Panc1 (cell line): ENCODE data around the gene STXBP5L. TPM values are rescaled to one million over a fixed set of nuclear protein-coding genes. Genes with fewer than 3 reads are reported as not detected.
"Not testable (repeated sequence)": the region's sequence is repeated elsewhere in the genome, so short reads cannot be mapped to it uniquely, and the experiment has no call there.

ENCODE experiments used
- ATAC-seq: fragments of 200-7000 bp; cut with Tn5 transposase; 2 replicates; pipeline ENCODE4 v1.9.1; 2020; ENCODE audit warnings: mild to moderate bottlenecking, moderate library complexity
- BruUV-seq: library from RNA; stranded (reverse); fragments of 400-500 nt; replicated peaks from 2 replicates; lab custom pipeline; 2021; lab: Mats Ljungman, UMichigan
- CTCF ChIA-PET: fragments of 300-600 bp; sonication (Branson Sonifier 250); formaldehyde crosslinking; loops from one replicate; lab custom pipeline; 2022; ENCODE audit warnings: antibody characterized with exemption; lab: Charles Lee
- POLR2A ChIA-PET: fragments of 300-600 bp; sonication (Branson Sonifier 250); formaldehyde crosslinking; loops from one replicate; lab custom pipeline; 2022; ENCODE audit warnings: antibody characterized with exemption; lab: Charles Lee
- DNase-seq: peaks from one replicate; pipeline ENCODE4 v3.0.0-alpha.2; 2010; ENCODE audit warnings: low read depth, low spot score
- H3K27ac ChIP-seq: 2 replicates; pipeline ENCODE4 v1.5.1; 2011; ENCODE audit warnings: mild to moderate bottlenecking, low read length, inconsistent platforms
- H3K27me3 ChIP-seq: fragments of 200-500 bp; sonication (Bioruptor generic); 2 replicates; pipeline ENCODE4 v1.6.0; 2014; ENCODE audit warnings: low read length, inconsistent platforms; ENCODE audit not compliant: control insufficient read depth, insufficient read depth
- H3K36me3 ChIP-seq: fragments of 200-500 bp; sonication (Bioruptor generic); 2 replicates; pipeline ENCODE4 v1.5.1; 2014; ENCODE audit warnings: inconsistent platforms, mild to moderate bottlenecking, low read length, moderate library complexity; ENCODE audit not compliant: control insufficient read depth, insufficient read depth
- H3K4me1 ChIP-seq: 2 replicates; pipeline ENCODE4 v1.5.1; 2011; ENCODE audit warnings: inconsistent platforms, mild to moderate bottlenecking, low read length, moderate library complexity; ENCODE audit not compliant: control insufficient read depth, insufficient read depth
- H3K4me3 ChIP-seq, 2 experiments: 2 replicates each; pipeline ENCODE4 v1.5.1; 2011 to 2012; ENCODE audit warnings: low read depth in 2 of 2, low read length in 2 of 2, mild to moderate bottlenecking in 2 of 2, inconsistent platforms in 1 of 2, moderate library complexity in 1 of 2
- H3K9me3 ChIP-seq: fragments of 200-500 bp; sonication (Bioruptor generic); 2 replicates; pipeline ENCODE4 v1.5.1; 2014; ENCODE audit warnings: low read depth, mild to moderate bottlenecking, inconsistent platforms, low read length, moderate library complexity; ENCODE audit not compliant: control insufficient read depth, insufficient read depth
- CTCF ChIP-seq: fragments of 450-650 bp; IDR thresholded peaks from 2 replicates; pipeline ENCODE4 v1.5.1; 2017; ENCODE audit warnings: mild to moderate bottlenecking
- POLR2AphosphoS5 ChIP-seq: IDR thresholded peaks from 2 replicates; pipeline ENCODE4 v1.6.1; 2012; ENCODE audit warnings: mild to moderate bottlenecking, low read depth, low read length, moderate library complexity
- REST ChIP-seq, 2 experiments: IDR thresholded peaks; 2 replicates each; pipeline ENCODE4 v1.6.1; 2011 to 2012; ENCODE audit warnings: low read depth in 2 of 2, control low read depth in 1 of 2, low read length in 1 of 2, mild to moderate bottlenecking in 1 of 2, moderate library complexity in 1 of 2; ENCODE audit not compliant: insufficient read depth in 1 of 2
- SIN3A ChIP-seq: IDR thresholded peaks from 2 replicates; pipeline ENCODE4 v1.6.1; 2012; ENCODE audit warnings: low read depth, mild to moderate bottlenecking, low read length, moderate library complexity, borderline replicate concordance; ENCODE audit not compliant: insufficient read depth
- TCF7L2 ChIP-seq: IDR thresholded peaks from 2 replicates; pipeline ENCODE4 v1.6.1; 2011; ENCODE audit warnings: mild to moderate bottlenecking, low read depth, low read length, inconsistent platforms
- in situ Hi-C: cut with HindIII; loops from 2 replicates; pipeline ENCODE4 v1.10.0; 2016; ENCODE audit warnings: low sequenced_read_pairs, low pct_unique_long_range_greater_than_20kb
- intact Hi-C: fragments of 100-400 bp; cut with micrococcal nuclease; formaldehyde crosslinking; loops from one replicate; pipeline ENCODE4 v1.10.0; 2022; ENCODE audit not compliant: unreplicated experiment
- total RNA-seq: library from RNA; stranded (reverse); gene quantifications from one replicate; pipeline ENCODE4 v1.2.1, GENCODE V29; 2021; ENCODE audit not compliant: unreplicated experiment

Gene STXBP5L
- total RNA-seq, 1 experiment from 2014 or later: 0.05 TPM

- TF ChIP-seq POLR2AphosphoS5 (no peak), TCF7L2 (no peak)
- Histone ChIP-seq H3K36me3 (no peaks in the 10 kb centered on the region), H3K27ac (no peak overlapping the region), H3K4me3 (no peak overlapping the region), H3K9me3 (no peaks in the 10 kb centered on the region), H3K4me1 (no peaks in the 10 kb centered on the region), H3K27me3 (no peaks in the 10 kb centered on the region)
- CTCF ChIA-PET: no interaction called here
- POLR2A ChIA-PET: no interaction called here
- intact Hi-C loops (no loop called here), in situ Hi-C loops (no loop called here)
- ATAC-seq: no peak
- DNase-seq: no peak
- no TSS peak for BruUV-seq
These were observed 321.0 kb downstream of the STXBP5L start for GRCh38 chr3:121228971-121229370.

GRCh38 chr3:121230194-121230593 lies 322.2 kb downstream of the STXBP5L start:
- CTCF ChIA-PET, ATAC-seq, in situ Hi-C loops, BruUV-seq, H3K36me3 ChIP-seq, H3K9me3 ChIP-seq, intact Hi-C loops, H3K27ac ChIP-seq, DNase-seq, H3K4me1 ChIP-seq, H3K27me3 ChIP-seq, H3K4me3 ChIP-seq, POLR2A ChIA-PET: not testable (repeated sequence)

DNA sequence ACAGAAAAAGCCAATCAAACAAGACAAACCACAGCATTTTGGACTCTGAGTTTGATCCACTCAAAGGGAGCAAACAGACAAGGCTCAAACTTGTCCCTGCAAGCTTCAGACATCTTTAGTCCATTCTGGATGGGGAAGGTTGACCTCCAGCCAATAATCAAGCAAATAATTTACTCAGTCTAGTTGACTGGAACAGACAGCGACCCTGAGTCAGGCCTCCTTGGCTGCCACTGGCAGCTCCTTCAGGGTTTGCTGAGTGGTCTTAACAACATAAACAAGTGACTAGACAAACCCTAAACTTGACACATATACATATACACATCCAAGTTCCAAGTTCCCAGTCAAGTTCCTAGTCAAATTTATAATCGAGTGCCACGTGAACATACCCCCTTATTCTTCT lies 323.9 kb downstream of the STXBP5L start:
- no peak for TF ChIP-seq TCF7L2
- TF ChIP-seq SIN3A: no peak
- TF ChIP-seq CTCF: no peak
- TF ChIP-seq POLR2AphosphoS5: no peak
- CTCF ChIA-PET: interaction anchor here (0.6 kb wide), 1 partner anchor 297 kb away, joined by 3 read pairs; no protein-coding TSS in a partner anchor
- no peaks in the 10 kb centered on the region for H3K27me3 ChIP-seq
- H3K36me3 ChIP-seq: no peaks in the 10 kb centered on the region
- DNase-seq (no peak), ATAC-seq (no peak)
- no peaks in the 10 kb centered on the region for H3K4me1 ChIP-seq
- no peak overlapping the region for H3K27ac ChIP-seq
- POLR2A ChIA-PET: no interaction called here
- H3K9me3 ChIP-seq: no peaks in the 10 kb centered on the region
- intact Hi-C loops (no loop called here), in situ Hi-C loops (no loop called here)
- H3K4me3 ChIP-seq: no peak overlapping the region
- BruUV-seq: no TSS peak

DNA sequence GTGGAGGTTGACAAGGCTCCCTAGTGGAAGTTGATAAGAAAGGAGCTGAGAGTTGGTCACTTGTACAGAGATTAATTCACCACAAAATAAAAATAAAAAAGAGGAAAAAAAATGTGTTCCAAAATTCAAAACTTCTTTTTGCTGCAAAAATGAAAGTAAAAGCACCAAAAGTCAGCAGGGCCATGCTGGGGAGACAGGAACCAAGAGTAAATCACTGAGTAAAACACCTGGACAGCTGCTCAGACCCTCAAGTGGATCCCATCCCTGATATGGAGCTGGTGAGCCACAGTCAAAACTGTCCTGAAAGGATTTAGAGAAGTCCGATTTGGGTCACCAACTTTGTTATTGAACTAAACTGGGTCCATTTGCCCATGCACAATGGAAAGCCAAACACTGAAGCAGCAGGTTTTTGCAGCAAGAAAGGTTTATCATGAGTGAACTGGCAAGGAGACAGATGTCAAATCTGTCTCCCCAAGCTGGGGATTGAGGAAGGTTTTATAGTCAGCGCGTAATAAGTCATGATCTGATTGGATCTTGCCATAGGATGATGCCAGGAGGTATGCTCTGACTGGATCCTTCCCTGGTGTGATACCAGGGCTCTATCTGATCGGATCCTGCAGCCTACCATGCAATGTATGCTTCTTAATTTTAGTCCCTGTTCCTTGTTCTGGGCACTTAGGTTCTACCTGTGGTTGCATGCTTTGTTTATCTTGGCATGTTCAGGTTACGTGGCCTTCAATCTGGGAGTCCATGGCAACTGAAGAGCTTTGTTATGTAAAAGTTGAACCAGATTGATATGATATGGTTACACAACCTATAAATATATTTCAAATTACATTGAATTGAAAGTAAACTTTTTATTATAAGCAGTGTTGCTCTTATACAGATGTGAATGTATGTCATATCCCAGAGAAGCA lies 324.6 kb downstream of the STXBP5L start:
- Histone ChIP-seq H3K27ac (no peak overlapping the region), H3K36me3 (no peaks in the 10 kb centered on the region), H3K9me3 (no peaks in the 10 kb centered on the region), H3K4me3 (no peak overlapping the region), H3K4me1 (no peaks in the 10 kb centered on the region), H3K27me3 (no peaks in the 10 kb centered on the region)
- in situ Hi-C loops (no loop called here), intact Hi-C loops (no loop called here)
- TF ChIP-seq SIN3A (no peak), TCF7L2 (no peak), CTCF (no peak), REST (IDR thresholded peaks at IDR 0.05; ENCODE audit: insufficient read depth in 1 of 2, low read depth in 2 of 2, low read length in 1 of 2) (no peak), POLR2AphosphoS5 (no peak)
- ChIA-PET CTCF (interaction anchor here (0.6 kb wide), 1 partner anchor 296 kb away, joined by 3 read pairs; no protein-coding TSS in a partner anchor), POLR2A (no interaction called here)
- no peak for ATAC-seq
- BruUV-seq: no TSS peak
- DNase-seq: no peak
